HepG2 (cell line): ENCODE measurements around the gene DOCK2. TPM values are rescaled to one million over a fixed set of nuclear protein-coding genes. Genes with fewer than 3 reads are reported as not detected.

ENCODE experiments used
- ATAC-seq: fragments of 200-7000 bp; cut with Tn5 transposase; 3 replicates; pipeline ENCODE4 v1.9.1; 2020; ENCODE audit warnings: mild to moderate bottlenecking, moderate library complexity
- BruUV-seq: library from RNA; stranded (reverse); fragments of 400-500 nt; replicated peaks from 2 replicates; lab custom pipeline; 2021; lab: Mats Ljungman, UMichigan
- CTCF ChIA-PET: fragments of 300-600 bp; formaldehyde crosslinking; extraction: SDS; loops from one replicate; lab custom pipeline; 2021; ENCODE audit warnings: low total read pairs, inconsistent platforms, low intra/inter-chr PET ratio; lab: Yijun Ruan, JAX
- POLR2A ChIA-PET: fragments of 350-600 bp; sonication (Branson Sonifier 250); formaldehyde crosslinking; loops from one replicate; lab custom pipeline; 2020; ENCODE audit warnings: antibody characterized with exemption, inconsistent platforms; lab: Yijun Ruan, JAX
- DNase-seq: peaks from one replicate; pipeline ENCODE4 v3.0.0-alpha.2; 2015; ENCODE audit warnings: low spot score
- FAIRE-seq: peaks from 3 replicates; lab custom pipeline; 2011; peaks lifted over from hg19 to GRCh38; lab: Jason Lieb, UNC
- H2AFZ ChIP-seq: one replicate; pipeline ENCODE4 v1.6.1; 2011; ENCODE audit warnings: low read length, inconsistent platforms
- H3K27ac ChIP-seq: fragments of 300-600 bp; 3 replicates; pipeline ENCODE4 v1.8.0; 2011; ENCODE audit warnings: mixed run types, mild to moderate bottlenecking, mixed read lengths, low read length, inconsistent platforms; ENCODE audit not compliant: insufficient read depth; ENCODE audit errors: extremely low read length
- H3K27me3 ChIP-seq, 2 experiments: fragments of 200-600 bp in 1 of 2; 2 replicates in 1 of 2; 3 replicates in 1 of 2; pipeline versions ENCODE4 v1.6.0 to v1.8.0; 2011; ENCODE audit warnings: low read length in 2 of 2, mild to moderate bottlenecking in 2 of 2, moderate library complexity in 2 of 2, inconsistent platforms in 1 of 2; ENCODE audit not compliant: insufficient read depth in 2 of 2, control insufficient read depth in 1 of 2
- H3K36me3 ChIP-seq, 2 experiments: fragments of 200-600 bp in 1 of 2; replicated peaks in 1 of 2; 2 replicates in 1 of 2; 3 replicates in 1 of 2; pipeline versions ENCODE4 v1.5.1 to v1.8.0; 2011; ENCODE audit warnings: low read length in 2 of 2, inconsistent platforms in 1 of 2; ENCODE audit not compliant: insufficient read depth in 2 of 2, control insufficient read depth in 1 of 2
- H3K4me1 ChIP-seq: 2 replicates; pipeline ENCODE4 v1.5.1; 2012; ENCODE audit warnings: low read length, inconsistent platforms; ENCODE audit not compliant: insufficient read depth
- H3K4me2 ChIP-seq: 2 replicates; pipeline ENCODE4 v1.6.0; 2011; ENCODE audit warnings: low read depth, low read length, inconsistent platforms
- H3K4me3 ChIP-seq, 3 experiments: fragments of 200-600 bp in 1 of 3; sonication (generic), shearing (Covaris generic) in 1 of 3; replicated peaks in 1 of 3; 2 replicates each; pipeline ENCODE4 v1.5.1; 2011 to 2016; ENCODE audit warnings: low read length in 3 of 3, inconsistent platforms in 2 of 3, low read depth in 2 of 3, mild to moderate bottlenecking in 2 of 3, control low read depth in 1 of 3, mixed read lengths in 1 of 3; ENCODE audit not compliant: insufficient read depth in 1 of 3
- H3K79me2 ChIP-seq: one replicate; pipeline ENCODE4 v1.6.1; 2011; ENCODE audit warnings: low read length, inconsistent platforms; ENCODE audit not compliant: insufficient read depth
- H3K9ac ChIP-seq: 2 replicates; pipeline ENCODE4 v1.6.0; 2011; ENCODE audit warnings: mild to moderate bottlenecking, low read depth, low read length, inconsistent platforms; ENCODE audit not compliant: insufficient read depth
- H3K9me3 ChIP-seq: 2 replicates; pipeline ENCODE4 v1.5.1; 2012; ENCODE audit warnings: mild to moderate bottlenecking, low read length
- H4K20me1 ChIP-seq: 2 replicates; pipeline ENCODE4 v1.6.0; 2011; ENCODE audit warnings: inconsistent platforms, mild to moderate bottlenecking, low read length, moderate library complexity; ENCODE audit not compliant: insufficient read depth
- HMGA1 ChIP-seq: sonication (generic); formaldehyde crosslinking; conservative IDR thresholded peaks from 2 replicates; pipeline ENCODE4 v1.4.0; 2020; ENCODE audit warnings: missing genetic modification reagents
- KDM4B ChIP-seq: sonication (generic); formaldehyde crosslinking; IDR thresholded peaks from 2 replicates; pipeline ENCODE4 v1.4.0; 2020; ENCODE audit warnings: missing genetic modification reagents
- MBD4 ChIP-seq: IDR thresholded peaks from 2 replicates; pipeline ENCODE4 v1.6.1; 2012; ENCODE audit warnings: low read length, inconsistent platforms, borderline replicate concordance
- ZFYVE20 ChIP-seq: sonication (generic); formaldehyde crosslinking; IDR thresholded peaks from 2 replicates; pipeline ENCODE4 v1.8.0; 2023; ENCODE audit warnings: low read depth, mild to moderate bottlenecking, moderate library complexity, missing genetic modification reagents, borderline replicate concordance
- ZNF232 ChIP-seq: sonication (generic); formaldehyde crosslinking; IDR thresholded peaks from 2 replicates; pipeline ENCODE4 v1.4.0; 2020; ENCODE audit warnings: missing genetic modification reagents, borderline replicate concordance
- ZNF75D ChIP-seq: sonication (generic); formaldehyde crosslinking; IDR thresholded peaks from 2 replicates; pipeline ENCODE4 v1.8.1; 2023; ENCODE audit warnings: missing genetic modification reagents, mild to moderate bottlenecking, borderline replicate concordance
- WGBS: methylation state at CpG from one replicate; pipeline ENCODE4 v1.1.6; 2017; ENCODE audit warnings: low lambda C conversion rate; 5-methylcytosine and 5-hydroxymethylcytosine counted together
- in situ Hi-C: cut with HindIII; loops from 2 replicates; pipeline ENCODE4 v1.10.0; 2017; ENCODE audit warnings: low pct_unique_long_range_greater_than_20kb; ENCODE audit not compliant: extremely low pct_ligation_motif_present
- intact Hi-C: fragments of 100-400 bp; cut with micrococcal nuclease; formaldehyde crosslinking; loops from one replicate; pipeline ENCODE4 v1.10.0; 2022; ENCODE audit not compliant: unreplicated experiment
- polyA plus RNA-seq, 8 experiments: library from polyadenylated mRNA; depleted of rRNA in 3 of 8; stranded (reverse) in 7 of 8; unstranded in 1 of 8; fragments of >200 nt; fragmentation: Illumina TruSeq in 4 of 8; extraction: Trizol in 4 of 8; gene quantifications; 2 replicates each; pipeline versions ENCODE4 v1.2.1 to v1.2.3, GENCODE V29; 2011 to 2016; ENCODE audit warnings: low read depth in 4 of 8, missing spikeins in 1 of 8, mixed read lengths in 1 of 8; ENCODE audit not compliant: insufficient read depth in 1 of 8
- total RNA-seq, 5 experiments: library from RNA; depleted of rRNA; stranded (reverse); fragments of >200 nt; fragmentation: Illumina TruSeq; extraction: Trizol; gene quantifications; 2 replicates each; pipeline ENCODE4 v1.2.3, GENCODE V29; 2016; ENCODE audit warnings: low read depth in 1 of 5
- TF ChIP-seq, protein P1 (sequence below): sonication (generic); formaldehyde crosslinking; IDR thresholded peaks from 2 replicates; pipeline ENCODE4 v1.4.0; 2020; ENCODE audit warnings: missing genetic modification reagents

Gene DOCK2
- total and polyA plus RNA-seq, 2 of the 13 experiments (the other 11 are each of a cell fraction or from before 2014, with no cell fraction given), result not detected

- Histone ChIP-seq H3K27me3 (peaks cover 0 to 4% of the 10 kb centered on the region in 2 experiments; a peak in 2 of 5 replicates), H3K36me3 (no peaks in the 10 kb centered on the region), H3K9me3 (no peaks in the 10 kb centered on the region), H3K4me3 (no peak overlapping the region), H3K79me2 (no peaks in the 10 kb centered on the region), H2AFZ (no peak overlapping the region), H3K4me1 (no peaks in the 10 kb centered on the region), H4K20me1 (no peaks in the 10 kb centered on the region), H3K9ac (no peak overlapping the region), H3K4me2 (no peak overlapping the region), H3K27ac (no peak overlapping the region)
- intact Hi-C loops, result no loop called here
- BruUV-seq, result no TSS peak
- in situ Hi-C loops, result no loop called here
- CTCF ChIA-PET, result no interaction called here
- FAIRE-seq, result no peak
- 3% methylated on average over 3 of the region's 3 CpGs for WGBS
- DNase-seq, result no peak
- POLR2A ChIA-PET, result no interaction called here
- TF ChIP-seq KDM4B (CRISPR knock-in tag) (no peak), ZNF75D (CRISPR knock-in tag) (no peak), ZNF232 (CRISPR knock-in tag) (no peak), ZFYVE20 (CRISPR knock-in tag) (no peak), MBD4 (no peak), HMGA1 (CRISPR knock-in tag) (no peak)
- TF ChIP-seq, protein P1, sequence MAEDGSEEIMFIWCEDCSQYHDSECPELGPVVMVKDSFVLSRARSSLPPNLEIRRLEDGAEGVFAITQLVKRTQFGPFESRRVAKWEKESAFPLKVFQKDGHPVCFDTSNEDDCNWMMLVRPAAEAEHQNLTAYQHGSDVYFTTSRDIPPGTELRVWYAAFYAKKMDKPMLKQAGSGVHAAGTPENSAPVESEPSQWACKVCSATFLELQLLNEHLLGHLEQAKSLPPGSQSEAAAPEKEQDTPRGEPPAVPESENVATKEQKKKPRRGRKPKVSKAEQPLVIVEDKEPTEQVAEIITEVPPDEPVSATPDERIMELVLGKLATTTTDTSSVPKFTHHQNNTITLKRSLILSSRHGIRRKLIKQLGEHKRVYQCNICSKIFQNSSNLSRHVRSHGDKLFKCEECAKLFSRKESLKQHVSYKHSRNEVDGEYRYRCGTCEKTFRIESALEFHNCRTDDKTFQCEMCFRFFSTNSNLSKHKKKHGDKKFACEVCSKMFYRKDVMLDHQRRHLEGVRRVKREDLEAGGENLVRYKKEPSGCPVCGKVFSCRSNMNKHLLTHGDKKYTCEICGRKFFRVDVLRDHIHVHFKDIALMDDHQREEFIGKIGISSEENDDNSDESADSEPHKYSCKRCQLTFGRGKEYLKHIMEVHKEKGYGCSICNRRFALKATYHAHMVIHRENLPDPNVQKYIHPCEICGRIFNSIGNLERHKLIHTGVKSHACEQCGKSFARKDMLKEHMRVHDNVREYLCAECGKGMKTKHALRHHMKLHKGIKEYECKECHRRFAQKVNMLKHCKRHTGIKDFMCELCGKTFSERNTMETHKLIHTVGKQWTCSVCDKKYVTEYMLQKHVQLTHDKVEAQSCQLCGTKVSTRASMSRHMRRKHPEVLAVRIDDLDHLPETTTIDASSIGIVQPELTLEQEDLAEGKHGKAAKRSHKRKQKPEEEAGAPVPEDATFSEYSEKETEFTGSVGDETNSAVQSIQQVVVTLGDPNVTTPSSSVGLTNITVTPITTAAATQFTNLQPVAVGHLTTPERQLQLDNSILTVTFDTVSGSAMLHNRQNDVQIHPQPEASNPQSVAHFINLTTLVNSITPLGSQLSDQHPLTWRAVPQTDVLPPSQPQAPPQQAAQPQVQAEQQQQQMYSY (CRISPR knock-in tag), result no peak
- TF ChIP-seq, all 625 proteins: peak for 0
- no peak for ATAC-seq
Observed at GRCh38 chr5:169694091-169694625, 57.1 kb downstream of the DOCK2 start.
